ENCODE results near the gene RRP36. TPM values are rescaled to one million over a fixed set of nuclear protein-coding genes. Genes with fewer than 3 reads are reported as not detected.
A peak's percentile ranks its signal among the peaks of the same experiment; 100 is the strongest.
"Not testable (repeated sequence)": the region's sequence is repeated elsewhere in the genome, so short reads cannot be mapped to it uniquely, and the experiment has no call there.

Gene RRP36
- total RNA-seq, 1 donor from 2014 or later: 93.3 TPM

GRCh38 chr6:43037706-43038105 is 16.3 kb downstream of the RRP36 start:
- Histone ChIP-seq H3K36me3 (no peaks in the 10 kb centered on the region), H2AFZ (replicated peaks) (no peak overlapping the region), H3K9ac (no peak overlapping the region), H3K27me3 (no peaks in the 10 kb centered on the region), H3K27ac (no peak overlapping the region), H3K4me3 (no peak overlapping the region), H3K9me3 (ENCODE audit: low read depth) (no peaks in the 10 kb centered on the region), H3K79me2 (ENCODE audit: low read depth) (no peaks in the 10 kb centered on the region), H3K4me1 (no peaks in the 10 kb centered on the region), H3F3A (ENCODE audit: low read depth) (peaks cover 12% of the 10 kb centered on the region), H4K20me1 (ENCODE audit: low read depth) (peaks cover 11% of the 10 kb centered on the region), H3K4me2 (no peak overlapping the region)
- Mint-ChIP-seq H3K27me3 (ENCODE audit: insufficient read depth, low read depth) (peaks cover 5% of the 10 kb centered on the region), H3K36me3 (peaks cover 32% of the 10 kb centered on the region), H3K27ac (no peak overlapping the region), H3K4me3 (no peak overlapping the region), H3K4me1 (peaks cover 7% of the 10 kb centered on the region), H3K9me3 (no peaks in the 10 kb centered on the region)
- DNase-seq (ENCODE audit: low spot score): no peak
- TF ChIP-seq EZH2phosphoT487 (IDR thresholded peaks at IDR 0.05): no peak
- TF ChIP-seq CTCF (IDR thresholded peaks at IDR 0.05): no peak
- TF ChIP-seq EZH2 (IDR thresholded peaks at IDR 0.05): no peak

DNA sequence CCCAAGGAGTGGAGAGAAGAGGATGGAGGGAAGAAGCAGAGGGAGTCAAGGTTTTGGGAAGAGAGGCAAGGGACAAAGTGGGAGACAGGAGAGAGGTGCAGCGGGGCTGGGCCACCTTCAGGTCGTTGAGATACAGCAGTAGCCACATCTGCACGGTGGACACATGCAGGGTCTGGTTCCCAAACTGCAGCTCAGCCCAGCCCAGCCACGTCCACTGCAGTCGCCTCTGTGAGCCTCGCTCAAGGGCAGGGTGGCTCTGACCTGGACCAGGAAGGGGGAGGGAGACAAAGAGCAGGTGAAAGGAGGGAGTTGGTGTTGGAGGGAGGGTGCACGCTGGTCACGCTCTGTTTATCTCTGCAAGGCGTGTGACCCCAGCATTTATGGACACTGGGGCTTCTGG is 17.3 kb downstream of the RRP36 start:
- no peaks in the 10 kb centered on the region for H3K36me3 ChIP-seq
- no peak overlapping the region for H3K9ac ChIP-seq
- H3K27me3 Mint-ChIP-seq (ENCODE audit: insufficient read depth, low read depth): peaks cover 5% of the 10 kb centered on the region
- peaks cover 29% of the 10 kb centered on the region for H3K36me3 Mint-ChIP-seq
- DNase-seq (ENCODE audit: low spot score): no peak
- no peak overlapping the region for H3K4me3 ChIP-seq
- peaks cover 10% of the 10 kb centered on the region for H3F3A ChIP-seq (ENCODE audit: low read depth)
- H3K4me1 ChIP-seq: no peaks in the 10 kb centered on the region
- H3K27ac ChIP-seq: no peak overlapping the region
- TF ChIP-seq EZH2 (IDR thresholded peaks at IDR 0.05) (no peak), EZH2phosphoT487 (IDR thresholded peaks at IDR 0.05) (no peak), CTCF (IDR thresholded peaks at IDR 0.05) (no peak)
- H2AFZ ChIP-seq (replicated peaks): no peak overlapping the region
- no peaks in the 10 kb centered on the region for H3K9me3 Mint-ChIP-seq
- no peak overlapping the region for H3K4me3 Mint-ChIP-seq
- H3K27ac Mint-ChIP-seq: peak overlapping the region; percentile 34
- H3K9me3 ChIP-seq (ENCODE audit: low read depth): no peaks in the 10 kb centered on the region
- no peak overlapping the region for H3K4me2 ChIP-seq
- H4K20me1 ChIP-seq (ENCODE audit: low read depth): peaks cover 11% of the 10 kb centered on the region
- peaks cover 7% of the 10 kb centered on the region for H3K4me1 Mint-ChIP-seq
- H3K27me3 ChIP-seq: no peaks in the 10 kb centered on the region
- H3K79me2 ChIP-seq (ENCODE audit: low read depth): no peaks in the 10 kb centered on the region

GRCh38 chr6:43040542-43041257 is 19.3 kb downstream of the RRP36 start:
- H3K27me3 Mint-ChIP-seq (ENCODE audit: insufficient read depth, low read depth): peaks cover 5% of the 10 kb centered on the region
- Histone ChIP-seq H2AFZ (replicated peaks) (no peak overlapping the region), H3K4me3 (no peak overlapping the region), H3K27me3 (no peaks in the 10 kb centered on the region), H3K36me3 (no peaks in the 10 kb centered on the region), H3K27ac (no peak overlapping the region), H3K9me3 (ENCODE audit: low read depth) (no peaks in the 10 kb centered on the region), H3K79me2 (ENCODE audit: low read depth) (no peaks in the 10 kb centered on the region), H3K4me1 (no peaks in the 10 kb centered on the region), H3F3A (ENCODE audit: low read depth) (peaks cover 3% of the 10 kb centered on the region), H3K9ac (no peak overlapping the region), H4K20me1 (ENCODE audit: low read depth) (peaks cover 3% of the 10 kb centered on the region), H3K4me2 (no peak overlapping the region)
- H3K27ac Mint-ChIP-seq: peak overlapping the region; percentile 94
- H3K36me3 Mint-ChIP-seq: peaks cover 32% of the 10 kb centered on the region
- H3K4me3 Mint-ChIP-seq: no peak overlapping the region
- peaks cover 3% of the 10 kb centered on the region for H3K4me1 Mint-ChIP-seq
- no peak for TF ChIP-seq EZH2phosphoT487 (IDR thresholded peaks at IDR 0.05)
- TF ChIP-seq CTCF (IDR thresholded peaks at IDR 0.05): no peak
- TF ChIP-seq EZH2 (IDR thresholded peaks at IDR 0.05): no peak
- no peaks in the 10 kb centered on the region for H3K9me3 Mint-ChIP-seq
- no peak for DNase-seq (ENCODE audit: low spot score)

- H4K20me1 ChIP-seq (ENCODE audit: low read depth); H3K9me3 ChIP-seq (ENCODE audit: low read depth); H3K27me3 ChIP-seq; H2AFZ ChIP-seq (replicated peaks); H3K27me3 Mint-ChIP-seq (ENCODE audit: insufficient read depth, low read depth); H3K4me1 Mint-ChIP-seq; DNase-seq (ENCODE audit: low spot score); H3K9ac ChIP-seq; H3K4me2 ChIP-seq; H3K4me1 ChIP-seq; H3K79me2 ChIP-seq (ENCODE audit: low read depth); H3F3A ChIP-seq (ENCODE audit: low read depth); H3K36me3 ChIP-seq; H3K9me3 Mint-ChIP-seq; H3K27ac Mint-ChIP-seq; H3K4me3 Mint-ChIP-seq; H3K27ac ChIP-seq; H3K4me3 ChIP-seq: not testable (repeated sequence)
- H3K36me3 Mint-ChIP-seq: peaks cover 36% of the 10 kb centered on the region
Observed at GRCh38 chr6:43041475-43041874, 20.1 kb downstream of the RRP36 start.

Measured in neural progenitor cell (in vitro differentiated cells).